ENCODE data around the gene IGSF9B. TPM values are rescaled to one million over a fixed set of nuclear protein-coding genes. Genes with fewer than 3 reads are reported as not detected.

IGSF9B gene
- total and polyA plus RNA-seq, 2 of the 13 experiments (the other 11 are each of a cell fraction or from before 2014, with no cell fraction given), result not detected

GRCh38 chr11:133947321-133947756 lies 9.4 kb downstream of the IGSF9B start (continued):
- peak; percentile 50 for TF ChIP-seq CTCF (CRISPR knock-in tag; IDR thresholded peaks at IDR 0.05)
- no peak for TF ChIP-seq IKZF5 (CRISPR knock-in tag; IDR thresholded peaks at IDR 0.05)
- no peak for TF ChIP-seq ZNF841 (CRISPR knock-in tag; IDR thresholded peaks at IDR 0.05; ENCODE audit: borderline replicate concordance)

DNA sequence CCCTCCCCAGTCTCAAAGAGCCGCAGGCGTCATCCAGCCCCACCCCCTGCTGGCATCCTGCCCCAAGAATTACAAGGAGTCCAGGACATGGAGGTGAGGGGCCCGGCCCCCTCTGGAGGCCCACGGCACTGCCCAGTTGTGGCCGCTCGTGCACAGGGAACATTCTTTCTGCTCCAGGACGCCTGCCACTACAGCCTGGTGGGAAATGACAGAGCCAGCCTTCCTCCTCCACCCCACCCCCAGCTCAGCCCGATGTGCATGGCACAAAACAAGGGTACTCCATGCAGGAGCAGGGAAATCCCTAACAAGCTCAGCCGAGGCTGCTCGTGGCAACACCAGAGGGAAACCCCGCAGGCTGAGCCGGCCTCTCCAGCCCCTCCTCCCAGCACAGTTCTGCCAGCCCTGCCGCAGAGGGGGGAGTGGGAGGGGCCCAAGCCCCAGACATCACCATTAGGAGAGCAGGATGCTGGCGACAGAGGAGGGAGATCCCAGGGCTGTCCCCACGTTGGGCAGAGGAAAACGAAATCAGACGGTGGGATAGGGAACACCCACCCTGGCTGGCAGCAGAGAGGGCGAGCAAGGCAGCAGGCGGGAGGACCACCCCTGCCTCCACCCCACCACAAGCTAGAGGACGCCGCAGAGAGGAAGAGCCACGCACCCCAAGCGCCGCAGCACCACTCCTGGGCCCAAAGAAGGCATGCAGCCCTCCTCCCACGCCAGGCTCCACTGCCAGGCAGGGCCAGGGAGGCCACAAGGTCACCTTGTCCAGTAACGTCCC lies 10.0 kb downstream of the IGSF9B start:
- BruUV-seq (replicated peaks), result no TSS peak

More for the DNA sequence above, 10.0 kb downstream of the IGSF9B start:
- H3K79me2 ChIP-seq (ENCODE audit: insufficient read depth, low read length), result no peaks in the 10 kb centered on the region
- H3K27me3 ChIP-seq (ENCODE audit: control insufficient read depth in 1 of 2, insufficient read depth in 2 of 2, low read length in 2 of 2), result peaks cover 12 to 76% of the 10 kb centered on the region in 2 experiments
- no peak overlapping the region for H3K27ac ChIP-seq (ENCODE audit: extremely low read length, insufficient read depth, low read length)
- H3K4me2 ChIP-seq (ENCODE audit: low read depth, low read length), result no peak overlapping the region
- no peaks in the 10 kb centered on the region for H3K9me3 ChIP-seq (ENCODE audit: low read length)
- H3K36me3 ChIP-seq (replicated peaks in 1 of 2; ENCODE audit: control insufficient read depth in 1 of 2, insufficient read depth in 2 of 2, low read length in 2 of 2), result no peaks in the 10 kb centered on the region
- POLR2A ChIA-PET, result no interaction called here
- H3K9ac ChIP-seq (ENCODE audit: insufficient read depth, low read depth, low read length), result no peak overlapping the region
- in situ Hi-C loops (cut with HindIII; ENCODE audit: extremely low pct_ligation_motif_present, low pct_unique_long_range_greater_than_20kb), result no loop called here
- H3K4me3 ChIP-seq (replicated peaks in 1 of 3; ENCODE audit: insufficient read depth in 1 of 3, low read depth in 2 of 3, low read length in 3 of 3), result no peak overlapping the region
- 0 out of 2 replicates have a peak, but pooled peaks cover 2% of the 10 kb centered on the region for H4K20me1 ChIP-seq (ENCODE audit: insufficient read depth, low read length)
- no peak for TF ChIP-seq PTBP1 (IDR thresholded peaks at IDR 0.05; ENCODE audit: low read depth, low read length, poor library complexity, severe bottlenecking)
- no peak for TF ChIP-seq ZFP82 (CRISPR knock-in tag; IDR thresholded peaks at IDR 0.05; ENCODE audit: borderline replicate concordance)
- no peak for TF ChIP-seq ZNF800 (CRISPR knock-in tag; IDR thresholded peaks at IDR 0.05)
- no peak for TF ChIP-seq ZNF768 (CRISPR knock-in tag; IDR thresholded peaks at IDR 0.05)
- TF ChIP-seq RELA (CRISPR knock-in tag; IDR thresholded peaks at IDR 0.05), result no peak
- TF ChIP-seq, protein P1, sequence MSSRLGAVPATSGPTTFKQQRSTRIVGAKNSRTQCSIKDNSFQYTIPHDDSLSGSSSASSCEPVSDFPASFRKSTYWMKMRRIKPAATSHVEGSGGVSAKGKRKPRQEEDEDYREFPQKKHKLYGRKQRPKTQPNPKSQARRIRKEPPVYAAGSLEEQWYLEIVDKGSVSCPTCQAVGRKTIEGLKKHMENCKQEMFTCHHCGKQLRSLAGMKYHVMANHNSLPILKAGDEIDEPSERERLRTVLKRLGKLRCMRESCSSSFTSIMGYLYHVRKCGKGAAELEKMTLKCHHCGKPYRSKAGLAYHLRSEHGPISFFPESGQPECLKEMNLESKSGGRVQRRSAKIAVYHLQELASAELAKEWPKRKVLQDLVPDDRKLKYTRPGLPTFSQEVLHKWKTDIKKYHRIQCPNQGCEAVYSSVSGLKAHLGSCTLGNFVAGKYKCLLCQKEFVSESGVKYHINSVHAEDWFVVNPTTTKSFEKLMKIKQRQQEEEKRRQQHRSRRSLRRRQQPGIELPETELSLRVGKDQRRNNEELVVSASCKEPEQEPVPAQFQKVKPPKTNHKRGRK (CRISPR knock-in tag; IDR thresholded peaks at IDR 0.05), result no peak
- TF ChIP-seq ONECUT2 (CRISPR knock-in tag; IDR thresholded peaks at IDR 0.05), result no peak
- TF ChIP-seq RAD21 (CRISPR knock-in tag; IDR thresholded peaks at IDR 0.05), result no peak
- no peak for TF ChIP-seq ZMYM3 (CRISPR knock-in tag; IDR thresholded peaks at IDR 0.05)
- TF ChIP-seq PCBP2 (optimal IDR thresholded peaks at IDR 0.05; ENCODE audit: low read depth, low read length, poor library complexity, severe bottlenecking), result no peak
- TF ChIP-seq ZBTB43 (CRISPR knock-in tag; conservative IDR thresholded peaks at IDR 0.05), result no peak
- DNase-seq (ENCODE audit: low spot score), result no peak
- intact Hi-C loops (cut with micrococcal nuclease; ENCODE audit: unreplicated experiment), result no loop called here
- no peak overlapping the region for H2AFZ ChIP-seq (ENCODE audit: low read length)
- CTCF ChIA-PET (ENCODE audit: low intra/inter-chr PET ratio, low total read pairs), result no interaction called here
- H3K4me1 ChIP-seq (ENCODE audit: insufficient read depth, low read length), result no peaks in the 10 kb centered on the region
- peak; percentile 40 for ATAC-seq
- no peak for FAIRE-seq
- 18% methylated on average over 9 of the region's 26 CpGs for WGBS (ENCODE audit: low lambda C conversion rate)
